WTC11 (cell line): ENCODE data around the gene NLRP3. TPM values are rescaled to one million over a fixed set of nuclear protein-coding genes. Genes with fewer than 3 reads are reported as not detected.
A peak's percentile ranks its signal among the peaks of the same experiment; 100 is the strongest.

ENCODE experiments used
- ATAC-seq: fragments of 200-7000 bp; cut with Tn5 transposase; 2 replicates; pipeline ENCODE4 v1.10.0; 2021; ENCODE audit warnings: mild to moderate bottlenecking, moderate library complexity
- CTCF ChIA-PET: fragments of 300-600 bp; sonication (Branson Sonifier 250); formaldehyde crosslinking; loops from one replicate; lab custom pipeline; 2021; ENCODE audit warnings: antibody characterized with exemption; lab: Charles Lee
- POLR2A ChIA-PET: fragments of 350-600 bp; sonication (Branson Sonifier 250); formaldehyde crosslinking; loops from one replicate; lab custom pipeline; 2021; ENCODE audit warnings: antibody characterized with exemption; lab: Charles Lee
- DNase-seq: peaks from one replicate; pipeline ENCODE4 v3.0.0; 2021; ENCODE audit warnings: low spot score
- H3K27ac Mint-ChIP-seq: 2 replicates; pipeline ENCODE4 v1.8.0; 2021; ENCODE audit warnings: mixed read lengths
- H3K27me3 Mint-ChIP-seq: 2 replicates; pipeline ENCODE4 v1.8.0; 2021; ENCODE audit warnings: low read depth, mild to moderate bottlenecking, moderate library complexity, mixed read lengths
- H3K36me3 Mint-ChIP-seq: 2 replicates; pipeline ENCODE4 v1.8.0; 2021; ENCODE audit warnings: mixed read lengths
- H3K4me1 Mint-ChIP-seq: 2 replicates; pipeline ENCODE4 v1.8.0; 2022; ENCODE audit warnings: mixed read lengths
- H3K4me3 Mint-ChIP-seq: 2 replicates; pipeline ENCODE4 v1.8.0; 2021; ENCODE audit warnings: mild to moderate bottlenecking, moderate library complexity, mixed read lengths
- H3K9me3 Mint-ChIP-seq: 2 replicates; pipeline ENCODE4 v1.8.0; 2021; ENCODE audit warnings: mixed read lengths
- AR ChIP-seq: fragments of 250-450 bp; sonication (Bioruptor Pico); IDR thresholded peaks from 2 replicates; pipeline ENCODE4 v1.9.0; 2021; ENCODE audit warnings: mild to moderate bottlenecking
- CREB1 ChIP-seq: sonication (generic); formaldehyde crosslinking; IDR thresholded peaks from 2 replicates; pipeline ENCODE4 v1.8.0; 2023; ENCODE audit warnings: mild to moderate bottlenecking, missing genetic modification reagents
- EMX1 ChIP-seq: fragments of 250-450 bp; sonication (Bioruptor Pico); IDR thresholded peaks from 2 replicates; pipeline ENCODE4 v1.8.0; 2021; ENCODE audit warnings: mild to moderate bottlenecking
- GRHL2 ChIP-seq: fragments of 250-450 bp; sonication (Bioruptor Pico); IDR thresholded peaks from 2 replicates; pipeline ENCODE4 v1.8.0; 2022; ENCODE audit warnings: mild to moderate bottlenecking, moderate library complexity; ENCODE audit not compliant: insufficient replicate concordance, severe bottlenecking
- HMGXB4 ChIP-seq: sonication (generic); formaldehyde crosslinking; IDR thresholded peaks from 2 replicates; pipeline ENCODE4 v1.8.1; 2023; ENCODE audit warnings: mild to moderate bottlenecking, moderate library complexity, missing genetic modification reagents
- IRF2 ChIP-seq: sonication (generic); formaldehyde crosslinking; IDR thresholded peaks from 2 replicates; pipeline ENCODE4 v1.8.0; 2022; ENCODE audit warnings: low read depth, missing genetic modification reagents, borderline replicate concordance
- NR3C1 ChIP-seq: sonication (generic); formaldehyde crosslinking; conservative IDR thresholded peaks from 2 replicates; pipeline ENCODE4 v1.8.1; 2023; ENCODE audit warnings: low read depth, mild to moderate bottlenecking, missing genetic modification reagents
- OVOL2 ChIP-seq: fragments of 250-450 bp; sonication (Bioruptor Pico); IDR thresholded peaks from 2 replicates; pipeline ENCODE4 v1.9.0; 2021; ENCODE audit warnings: mild to moderate bottlenecking, borderline replicate concordance
- SMAD4 ChIP-seq: sonication (generic); formaldehyde crosslinking; IDR thresholded peaks from 2 replicates; pipeline ENCODE4 v1.8.0; 2022; ENCODE audit warnings: mild to moderate bottlenecking, missing genetic modification reagents
- SP1 ChIP-seq: sonication (generic); formaldehyde crosslinking; conservative IDR thresholded peaks from 2 replicates; pipeline ENCODE4 v1.8.1; 2022; ENCODE audit warnings: missing genetic modification reagents
- USF1 ChIP-seq: sonication (generic); formaldehyde crosslinking; IDR thresholded peaks from 2 replicates; pipeline ENCODE4 v1.8.0; 2022; ENCODE audit warnings: mild to moderate bottlenecking, missing genetic modification reagents
- ZBTB21 ChIP-seq: sonication (generic); formaldehyde crosslinking; IDR thresholded peaks from 2 replicates; pipeline ENCODE4 v1.8.1; 2023; ENCODE audit warnings: mild to moderate bottlenecking, missing genetic modification reagents, borderline replicate concordance
- ZMAT4 ChIP-seq: fragments of 250-450 bp; sonication (Bioruptor Pico); IDR thresholded peaks from 2 replicates; pipeline ENCODE4 v1.9.0; 2021; ENCODE audit warnings: mild to moderate bottlenecking
- ZNF232 ChIP-seq: sonication (generic); formaldehyde crosslinking; IDR thresholded peaks from 2 replicates; pipeline ENCODE4 v1.8.0; 2022; ENCODE audit warnings: mild to moderate bottlenecking, missing genetic modification reagents
- ZSCAN18 ChIP-seq: fragments of 250-450 bp; sonication (Bioruptor Pico); IDR thresholded peaks from 2 replicates; pipeline ENCODE4 v2.1.2; 2022; ENCODE audit warnings: mild to moderate bottlenecking, moderate library complexity
- total RNA-seq: library from RNA; stranded (reverse); gene quantifications from 3 replicates; pipeline ENCODE4 v1.2.3, GENCODE V29; 2021
- TF ChIP-seq, protein P1 (sequence below): sonication (generic); formaldehyde crosslinking; IDR thresholded peaks from 2 replicates; pipeline ENCODE4 v1.8.0; 2023; ENCODE audit warnings: mild to moderate bottlenecking, missing genetic modification reagents
- TF ChIP-seq, protein P2 (sequence below): sonication (generic); formaldehyde crosslinking; IDR thresholded peaks from 2 replicates; pipeline ENCODE4 v1.8.1; 2022; ENCODE audit warnings: low read depth, missing genetic modification reagents, borderline replicate concordance
- TF ChIP-seq, protein P3 (sequence below): sonication (generic); formaldehyde crosslinking; IDR thresholded peaks from 2 replicates; pipeline ENCODE4 v1.8.1; 2022; ENCODE audit warnings: low read depth, mild to moderate bottlenecking, moderate library complexity, missing genetic modification reagents, borderline replicate concordance

The NLRP3 gene
- total RNA-seq, 1 experiment from 2014 or later, result 0.11 TPM

GRCh38 chr1:247482747-247483146, 66.8 kb downstream of the NLRP3 start (continued):
- no peak for TF ChIP-seq AR (CRISPR knock-in tag)
- no peak for TF ChIP-seq OVOL2 (CRISPR knock-in tag)
- TF ChIP-seq, protein P1, sequence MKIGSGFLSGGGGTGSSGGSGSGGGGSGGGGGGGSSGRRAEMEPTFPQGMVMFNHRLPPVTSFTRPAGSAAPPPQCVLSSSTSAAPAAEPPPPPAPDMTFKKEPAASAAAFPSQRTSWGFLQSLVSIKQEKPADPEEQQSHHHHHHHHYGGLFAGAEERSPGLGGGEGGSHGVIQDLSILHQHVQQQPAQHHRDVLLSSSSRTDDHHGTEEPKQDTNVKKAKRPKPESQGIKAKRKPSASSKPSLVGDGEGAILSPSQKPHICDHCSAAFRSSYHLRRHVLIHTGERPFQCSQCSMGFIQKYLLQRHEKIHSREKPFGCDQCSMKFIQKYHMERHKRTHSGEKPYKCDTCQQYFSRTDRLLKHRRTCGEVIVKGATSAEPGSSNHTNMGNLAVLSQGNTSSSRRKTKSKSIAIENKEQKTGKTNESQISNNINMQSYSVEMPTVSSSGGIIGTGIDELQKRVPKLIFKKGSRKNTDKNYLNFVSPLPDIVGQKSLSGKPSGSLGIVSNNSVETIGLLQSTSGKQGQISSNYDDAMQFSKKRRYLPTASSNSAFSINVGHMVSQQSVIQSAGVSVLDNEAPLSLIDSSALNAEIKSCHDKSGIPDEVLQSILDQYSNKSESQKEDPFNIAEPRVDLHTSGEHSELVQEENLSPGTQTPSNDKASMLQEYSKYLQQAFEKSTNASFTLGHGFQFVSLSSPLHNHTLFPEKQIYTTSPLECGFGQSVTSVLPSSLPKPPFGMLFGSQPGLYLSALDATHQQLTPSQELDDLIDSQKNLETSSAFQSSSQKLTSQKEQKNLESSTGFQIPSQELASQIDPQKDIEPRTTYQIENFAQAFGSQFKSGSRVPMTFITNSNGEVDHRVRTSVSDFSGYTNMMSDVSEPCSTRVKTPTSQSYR (CRISPR knock-in tag), result no peak
- TF ChIP-seq SP1 (CRISPR knock-in tag), result no peak
- TF ChIP-seq, all 79 proteins: peak for 0

GRCh38 chr1:247487057-247487456, 71.1 kb downstream of the NLRP3 start:
- TF ChIP-seq SMAD4 (CRISPR knock-in tag) (no peak), GRHL2 (CRISPR knock-in tag) (no peak), ZMAT4 (CRISPR knock-in tag) (no peak), EMX1 (CRISPR knock-in tag) (no peak), ZBTB21 (CRISPR knock-in tag) (no peak)
- TF ChIP-seq, protein P2, sequence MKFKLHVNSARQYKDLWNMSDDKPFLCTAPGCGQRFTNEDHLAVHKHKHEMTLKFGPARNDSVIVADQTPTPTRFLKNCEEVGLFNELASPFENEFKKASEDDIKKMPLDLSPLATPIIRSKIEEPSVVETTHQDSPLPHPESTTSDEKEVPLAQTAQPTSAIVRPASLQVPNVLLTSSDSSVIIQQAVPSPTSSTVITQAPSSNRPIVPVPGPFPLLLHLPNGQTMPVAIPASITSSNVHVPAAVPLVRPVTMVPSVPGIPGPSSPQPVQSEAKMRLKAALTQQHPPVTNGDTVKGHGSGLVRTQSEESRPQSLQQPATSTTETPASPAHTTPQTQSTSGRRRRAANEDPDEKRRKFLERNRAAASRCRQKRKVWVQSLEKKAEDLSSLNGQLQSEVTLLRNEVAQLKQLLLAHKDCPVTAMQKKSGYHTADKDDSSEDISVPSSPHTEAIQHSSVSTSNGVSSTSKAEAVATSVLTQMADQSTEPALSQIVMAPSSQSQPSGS (CRISPR knock-in tag), result no peak
- Mint-ChIP-seq H3K27ac (no peak overlapping the region), H3K9me3 (peaks cover 4% of the 10 kb centered on the region; the same call in 1 of the 2 replicates), H3K36me3 (no peaks in the 10 kb centered on the region), H3K4me3 (no peak overlapping the region), H3K4me1 (peaks cover 8% of the 10 kb centered on the region), H3K27me3 (no peaks in the 10 kb centered on the region)
- DNase-seq (no peak), ATAC-seq (peak; percentile 97)
- ChIA-PET POLR2A (no interaction called here), CTCF (interaction anchor here (1.1 to 3.7 kb wide), 2 partner anchors 97 to 114 kb away, joined by 7 to 16 read pairs; no protein-coding TSS in a partner anchor)

DNA sequence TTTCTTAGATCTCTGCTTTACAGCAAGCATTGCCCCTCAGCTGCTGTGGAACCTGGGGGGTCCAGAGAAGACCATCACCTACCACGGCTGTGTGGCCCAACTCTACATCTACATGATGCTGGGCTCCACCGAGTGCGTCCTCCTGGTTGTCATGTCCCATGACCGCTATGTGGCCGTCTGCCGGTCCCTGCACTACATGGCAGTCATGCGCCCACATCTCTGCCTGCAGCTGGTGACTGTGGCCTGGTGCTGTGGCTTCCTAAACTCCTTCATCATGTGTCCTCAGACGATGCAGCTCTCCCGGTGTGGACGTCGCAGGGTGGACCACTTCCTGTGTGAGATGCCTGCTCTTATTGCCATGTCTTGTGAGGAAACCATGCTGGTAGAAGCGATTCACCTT, 75.4 kb downstream of the NLRP3 start:
- ChIA-PET POLR2A (no interaction called here), CTCF (no interaction called here)
- ATAC-seq (no peak), DNase-seq (no peak)
- Mint-ChIP-seq H3K27ac (no peak overlapping the region), H3K9me3 (peaks cover 4% of the 10 kb centered on the region; the same call in 1 of the 2 replicates), H3K4me3 (no peak overlapping the region), H3K4me1 (peaks cover 20% of the 10 kb centered on the region), H3K36me3 (no peaks in the 10 kb centered on the region), H3K27me3 (no peaks in the 10 kb centered on the region)
- no peak for TF ChIP-seq GRHL2 (CRISPR knock-in tag)
- TF ChIP-seq, protein P3, sequence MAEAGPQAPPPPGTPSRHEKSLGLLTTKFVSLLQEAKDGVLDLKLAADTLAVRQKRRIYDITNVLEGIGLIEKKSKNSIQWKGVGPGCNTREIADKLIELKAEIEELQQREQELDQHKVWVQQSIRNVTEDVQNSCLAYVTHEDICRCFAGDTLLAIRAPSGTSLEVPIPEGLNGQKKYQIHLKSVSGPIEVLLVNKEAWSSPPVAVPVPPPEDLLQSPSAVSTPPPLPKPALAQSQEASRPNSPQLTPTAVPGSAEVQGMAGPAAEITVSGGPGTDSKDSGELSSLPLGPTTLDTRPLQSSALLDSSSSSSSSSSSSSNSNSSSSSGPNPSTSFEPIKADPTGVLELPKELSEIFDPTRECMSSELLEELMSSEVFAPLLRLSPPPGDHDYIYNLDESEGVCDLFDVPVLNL (CRISPR knock-in tag), result no peak
- no peak for TF ChIP-seq NR3C1 (CRISPR knock-in tag)
- no peak for TF ChIP-seq ZNF232 (CRISPR knock-in tag)
- no peak for TF ChIP-seq OVOL2 (CRISPR knock-in tag)
- TF ChIP-seq CREB1 (CRISPR knock-in tag), result no peak
- TF ChIP-seq IRF2 (CRISPR knock-in tag), result no peak
- TF ChIP-seq HMGXB4, result no peak
- no peak for TF ChIP-seq USF1 (CRISPR knock-in tag)
- TF ChIP-seq ZSCAN18, result no peak
